ENCODE data around the gene UFSP1.

GRCh38 chr7:100893910-100894721 is 4.6 kb upstream of the UFSP1 start:
- no peak for TF ChIP-seq CTCF (IDR thresholded peaks at IDR 0.05; ENCODE audit: borderline replicate concordance, extremely low read depth, low read length, poor library complexity, severe bottlenecking)
- no peak for TF ChIP-seq EZH2 (IDR thresholded peaks at IDR 0.05; ENCODE audit: borderline replicate concordance, low read depth, low read length, severe bottlenecking)
